WERI-Rb-1 (cell line): ENCODE data around the gene DOK6.

ENCODE experiments used
- DNase-seq: peaks from one replicate; pipeline ENCODE4 v3.0.0-alpha.2; 2020
- H3K27ac ChIP-seq: fragments of 250-450 bp; sonication (Bioruptor Pico); 2 replicates; pipeline ENCODE4 v1.5.1; 2020; ENCODE audit warnings: mild to moderate bottlenecking, moderate library complexity
- H3K27me3 ChIP-seq: fragments of 250-450 bp; sonication (Bioruptor Pico); 2 replicates; pipeline ENCODE4 v1.5.1; 2021; ENCODE audit warnings: mild to moderate bottlenecking, low read depth, moderate library complexity; ENCODE audit not compliant: insufficient read depth, severe bottlenecking
- H3K36me3 ChIP-seq: fragments of 250-450 bp; sonication (Bioruptor Pico); 2 replicates; pipeline ENCODE4 v1.5.1; 2020; ENCODE audit warnings: mild to moderate bottlenecking, moderate library complexity
- H3K4me3 ChIP-seq: 2 replicates; pipeline ENCODE4 v1.5.1; 2011; ENCODE audit warnings: low read depth, mild to moderate bottlenecking, control low read depth, low read length
- H3K9me3 ChIP-seq: fragments of 250-450 bp; sonication (Bioruptor Pico); 2 replicates; pipeline ENCODE4 v1.5.1; 2021; ENCODE audit warnings: mild to moderate bottlenecking, moderate library complexity; ENCODE audit not compliant: severe bottlenecking
- CTCF ChIP-seq: IDR thresholded peaks from 2 replicates; pipeline ENCODE4 v1.5.1; 2011; ENCODE audit warnings: low read depth, mild to moderate bottlenecking, control low read depth, inconsistent platforms, low read length

DOK6 gene

GRCh38 chr18:69730664-69731063, 330.0 kb downstream of the DOK6 start:
- DNase-seq = no peak
- TF ChIP-seq CTCF = no peak
- Histone ChIP-seq H3K36me3 (no peaks in the 10 kb centered on the region), H3K27me3 (no peaks in the 10 kb centered on the region), H3K27ac (no peak overlapping the region), H3K9me3 (no peaks in the 10 kb centered on the region), H3K4me3 (no peak overlapping the region)

GRCh38 chr18:69734536-69734935, 333.8 kb downstream of the DOK6 start:
- no peak for TF ChIP-seq CTCF

GRCh38 chr18:69736730-69737129, 336.0 kb downstream of the DOK6 start:
- no peaks in the 10 kb centered on the region for H3K36me3 ChIP-seq
- no peak for DNase-seq
- H3K9me3 ChIP-seq = no peaks in the 10 kb centered on the region
- H3K27ac ChIP-seq = no peak overlapping the region
- no peak for TF ChIP-seq CTCF
- H3K27me3 ChIP-seq = no peaks in the 10 kb centered on the region
- no peak overlapping the region for H3K4me3 ChIP-seq

More at GRCh38 chr18:69734536-69734935, 333.8 kb downstream of the DOK6 start:
- H3K27ac ChIP-seq = no peak overlapping the region
- H3K4me3 ChIP-seq = no peak overlapping the region
- DNase-seq = no peak
- no peaks in the 10 kb centered on the region for H3K27me3 ChIP-seq
- no peaks in the 10 kb centered on the region for H3K9me3 ChIP-seq
- no peaks in the 10 kb centered on the region for H3K36me3 ChIP-seq

- H3K27me3 ChIP-seq = no peaks in the 10 kb centered on the region
- H3K4me3 ChIP-seq = no peak overlapping the region
- no peak overlapping the region for H3K27ac ChIP-seq
- TF ChIP-seq CTCF = no peak
- H3K36me3 ChIP-seq = no peaks in the 10 kb centered on the region
- no peak for DNase-seq
- H3K9me3 ChIP-seq = no peaks in the 10 kb centered on the region
These were observed 337.2 kb downstream of the DOK6 start for GRCh38 chr18:69737851-69738250.

GRCh38 chr18:69747388-69747787, 346.7 kb downstream of the DOK6 start:
- Histone ChIP-seq H3K27me3 (no peaks in the 10 kb centered on the region), H3K9me3 (no peaks in the 10 kb centered on the region), H3K27ac (no peak overlapping the region), H3K36me3 (no peaks in the 10 kb centered on the region), H3K4me3 (no peak overlapping the region)
- no peak for TF ChIP-seq CTCF
- DNase-seq = no peak

GRCh38 chr18:69752737-69753380, 352.2 kb downstream of the DOK6 start:
- H3K9me3 ChIP-seq = no peaks in the 10 kb centered on the region
- no peaks in the 10 kb centered on the region for H3K36me3 ChIP-seq
- no peak for DNase-seq
- H3K4me3 ChIP-seq = no peak overlapping the region
- no peaks in the 10 kb centered on the region for H3K27me3 ChIP-seq
- no peak for TF ChIP-seq CTCF
- no peak overlapping the region for H3K27ac ChIP-seq
